RWPE1 (cell line): Measurements from ENCODE around the gene MORN4.
"Not testable (repeated sequence)": the region's sequence is repeated elsewhere in the genome, so short reads cannot be mapped to it uniquely, and the experiment has no call there.

Source experiments
- CTCF ChIA-PET: fragments of 350-600 bp; sonication (Branson Sonifier 250); formaldehyde crosslinking; extraction: SDS; loops from one replicate; lab custom pipeline; 2021; lab: Yijun Ruan, JAX
- POLR2A ChIA-PET: fragments of 400-600 bp; formaldehyde crosslinking; extraction: SDS; loops from one replicate; lab custom pipeline; 2020; ENCODE audit warnings: antibody characterized with exemption; ENCODE audit not compliant: low non-redundant PET; lab: Yijun Ruan, JAX
- DNase-seq: peaks from one replicate; pipeline ENCODE4 v3.0.0; 2012; ENCODE audit warnings: low spot score
- H3K27ac ChIP-seq: fragments of 450-650 bp; 2 replicates; pipeline ENCODE4 v1.5.1; 2017
- CTCF ChIP-seq: fragments of 450-650 bp; conservative IDR thresholded peaks from 2 replicates; pipeline ENCODE4 v1.5.1; 2017; ENCODE audit warnings: low read depth, mild to moderate bottlenecking

The MORN4 gene

GRCh38 chr10:97656777-97657176, 23.5 kb upstream of the MORN4 start:
- TF ChIP-seq CTCF = no peak
- ChIA-PET CTCF (no interaction called here), POLR2A (no interaction called here)

DNA sequence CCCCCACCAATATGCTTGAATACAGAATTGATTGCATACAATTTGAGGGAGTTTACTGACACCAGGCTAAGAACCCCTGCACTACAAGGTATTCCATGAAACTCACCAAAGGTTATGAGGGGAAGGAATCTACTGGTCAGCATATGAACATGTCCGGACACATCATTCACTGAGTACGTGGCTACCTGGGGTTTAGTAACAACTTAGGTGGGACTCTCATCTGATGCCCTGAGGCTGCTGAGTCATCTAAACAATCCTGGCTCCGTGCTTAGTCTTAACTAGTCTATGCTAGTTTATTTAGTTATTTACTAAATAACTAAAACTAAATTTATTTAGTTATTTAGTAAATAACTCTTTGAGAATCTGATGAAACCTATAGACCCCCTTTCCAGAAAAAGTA, 18.5 kb upstream of the MORN4 start:
- peak; percentile 99 for DNase-seq
- POLR2A ChIA-PET = interaction anchor here (0.6 kb wide), 1 partner anchor 11 kb away, joined by 3 read pairs; no protein-coding TSS in a partner anchor
- CTCF ChIA-PET = no interaction called here
- TF ChIP-seq CTCF = no peak
- H3K27ac ChIP-seq = peak overlapping the region; percentile 86

More at GRCh38 chr10:97656777-97657176, 23.5 kb upstream of the MORN4 start:
- DNase-seq = no peak
- peak overlapping the region; percentile 27 for H3K27ac ChIP-seq

GRCh38 chr10:97650726-97651125, 17.4 kb upstream of the MORN4 start:
- ChIA-PET CTCF (no interaction called here), POLR2A (no interaction called here)
- TF ChIP-seq CTCF = no peak
- H3K27ac ChIP-seq = peak overlapping the region; percentile 91
- no peak for DNase-seq

DNA sequence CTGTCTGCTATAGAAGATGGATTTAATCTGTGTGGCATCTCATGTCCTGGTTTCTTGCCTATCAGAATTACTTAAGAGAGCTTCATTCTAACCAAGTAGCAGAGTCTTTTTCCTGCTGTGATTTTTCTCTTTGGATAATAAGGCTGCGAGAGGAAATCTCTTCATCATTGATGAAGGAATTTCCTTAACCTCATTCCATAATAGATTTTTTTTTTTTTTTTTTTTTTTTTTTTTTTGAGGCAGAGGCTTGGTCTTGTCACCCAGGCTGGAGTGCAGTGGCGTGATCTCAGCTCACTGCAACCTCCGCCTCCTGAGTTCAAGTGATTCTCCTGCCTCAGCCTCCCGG, 16.1 kb upstream of the MORN4 start:
- CTCF ChIA-PET, POLR2A ChIA-PET, DNase-seq: not testable (repeated sequence)
- peak overlapping the region; percentile 91 for H3K27ac ChIP-seq

DNA sequence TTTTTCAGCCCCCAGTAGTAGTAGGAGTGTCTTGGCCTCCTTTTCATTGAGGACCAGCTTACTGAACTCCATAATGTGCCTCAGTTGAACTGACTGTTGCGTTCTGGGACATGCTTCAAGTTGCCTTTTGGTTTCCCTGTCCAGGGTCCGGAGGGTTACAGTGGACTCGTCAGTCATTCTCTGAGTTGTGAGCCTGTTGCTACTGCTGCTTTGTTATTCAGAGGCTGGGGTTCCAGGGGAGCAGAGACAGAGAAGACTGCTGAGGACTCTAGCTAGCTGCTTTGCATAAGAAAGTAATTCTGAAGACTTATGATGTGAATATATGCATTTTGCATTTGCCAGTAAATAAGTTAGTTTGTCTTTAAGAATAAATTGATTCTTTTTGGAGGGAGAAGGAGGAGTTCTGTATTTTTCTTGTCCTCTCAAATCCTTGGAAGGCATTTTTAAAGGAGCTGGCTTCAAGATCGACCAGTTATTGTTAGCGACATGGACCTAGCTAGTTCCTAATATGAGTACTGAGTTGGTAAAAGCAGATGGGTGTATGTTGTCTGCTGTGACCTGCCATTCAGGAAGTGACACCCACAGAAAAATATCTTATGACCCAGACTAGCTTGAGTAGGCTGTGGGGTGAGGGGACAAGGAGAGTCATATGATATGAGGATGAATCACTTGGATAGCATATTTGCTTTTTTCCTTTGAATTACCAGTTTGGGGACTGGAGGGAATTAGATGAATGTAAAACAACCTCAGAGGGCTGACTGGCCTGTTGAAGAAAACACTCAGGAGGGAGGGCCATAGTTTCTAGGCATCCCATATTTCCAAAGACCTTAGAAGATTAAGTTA, 15.5 kb upstream of the MORN4 start:
- TF ChIP-seq CTCF = no peak
- POLR2A ChIA-PET = no interaction called here
- H3K27ac ChIP-seq = peak overlapping the region; percentile 91
- CTCF ChIA-PET = no interaction called here
- DNase-seq = peak; percentile 89

- TF ChIP-seq CTCF = no peak
- peak; percentile 61 for DNase-seq
- peak overlapping the region; percentile 91 for H3K27ac ChIP-seq
- CTCF ChIA-PET = no interaction called here
- POLR2A ChIA-PET = interaction anchor here (0.6 kb wide), 1 partner anchor 313 kb away, joined by 6 read pairs; no protein-coding TSS in a partner anchor
Measured at GRCh38 chr10:97647556-97647955, 14.3 kb upstream of the MORN4 start.

GRCh38 chr10:97644936-97645335, 11.6 kb upstream of the MORN4 start:
- TF ChIP-seq CTCF = no peak
- CTCF ChIA-PET = interaction anchor here (0.7 kb wide), 1 partner anchor 9 kb away, joined by 3 read pairs; no protein-coding TSS in a partner anchor
- peak overlapping the region; percentile 19; the same call in 1 of the 2 replicates for H3K27ac ChIP-seq
- POLR2A ChIA-PET = interaction anchor here (0.7 kb wide), 1 partner anchor 178 kb away, joined by 7 read pairs; no protein-coding TSS in a partner anchor
- no peak for DNase-seq
